ENCODE results near the gene TCF7L1.

TCF7L1 gene

GRCh38 chr2:85184231-85184630, 51.0 kb downstream of the TCF7L1 start:
- H3K4me1 ChIP-seq (ENCODE audit: low read length): peaks cover 4% of the 10 kb centered on the region; the same call in 1 of the 2 replicates
- no peaks in the 10 kb centered on the region for H3K79me2 ChIP-seq (ENCODE audit: low read length)
- H3K4me2 ChIP-seq (ENCODE audit: low read length): no peak overlapping the region
- no peaks in the 10 kb centered on the region for H4K20me1 ChIP-seq (ENCODE audit: insufficient read depth, low read length)
- no peaks in the 10 kb centered on the region for H3K36me3 ChIP-seq (replicated peaks; ENCODE audit: low read depth, low read length)
- H3K27ac ChIP-seq (ENCODE audit: low read length): no peak overlapping the region
- H3K9ac ChIP-seq (ENCODE audit: low read length): no peak overlapping the region
- no peak overlapping the region for H2AFZ ChIP-seq (ENCODE audit: low read depth, low read length)
- no peaks in the 10 kb centered on the region for H3K9me3 ChIP-seq (ENCODE audit: insufficient read depth, low read length)
- TF ChIP-seq CTCF (IDR thresholded peaks at IDR 0.05; ENCODE audit: low read depth, low read length): no peak
- no peak for TF ChIP-seq EZH2phosphoT487 (IDR thresholded peaks at IDR 0.05; ENCODE audit: low read depth)
- peaks cover 8% of the 10 kb centered on the region; the same call in 1 of the 2 replicates for H3K27me3 ChIP-seq (ENCODE audit: low read depth, low read length)
- H3K4me3 ChIP-seq (ENCODE audit: low read length): no peak overlapping the region

GRCh38 chr2:85184990-85185389, 51.8 kb downstream of the TCF7L1 start:
- H3K79me2 ChIP-seq (ENCODE audit: low read length): no peaks in the 10 kb centered on the region
- no peak overlapping the region for H3K4me3 ChIP-seq (ENCODE audit: low read length)
- no peak overlapping the region for H3K27ac ChIP-seq (ENCODE audit: low read length)
- H3K36me3 ChIP-seq (replicated peaks; ENCODE audit: low read depth, low read length): no peaks in the 10 kb centered on the region
- H3K4me1 ChIP-seq (ENCODE audit: low read length): peaks cover 4% of the 10 kb centered on the region; the same call in 1 of the 2 replicates
- H3K4me2 ChIP-seq (ENCODE audit: low read length): no peak overlapping the region
- H2AFZ ChIP-seq (ENCODE audit: low read depth, low read length): no peak overlapping the region
- H3K27me3 ChIP-seq (ENCODE audit: low read depth, low read length): peaks cover 8% of the 10 kb centered on the region; the same call in 1 of the 2 replicates
- H3K9me3 ChIP-seq (ENCODE audit: insufficient read depth, low read length): no peaks in the 10 kb centered on the region
- no peaks in the 10 kb centered on the region for H4K20me1 ChIP-seq (ENCODE audit: insufficient read depth, low read length)
- TF ChIP-seq CTCF (IDR thresholded peaks at IDR 0.05; ENCODE audit: low read depth, low read length) (no peak), EZH2phosphoT487 (IDR thresholded peaks at IDR 0.05; ENCODE audit: low read depth) (no peak)
- H3K9ac ChIP-seq (ENCODE audit: low read length): no peak overlapping the region

GRCh38 chr2:85185431-85185940, 52.3 kb downstream of the TCF7L1 start:
- no peaks in the 10 kb centered on the region for H3K9me3 ChIP-seq (ENCODE audit: insufficient read depth, low read length)
- H3K4me1 ChIP-seq (ENCODE audit: low read length): peaks cover 4% of the 10 kb centered on the region; the same call in 1 of the 2 replicates
- H3K4me3 ChIP-seq (ENCODE audit: low read length): no peak overlapping the region
- no peak overlapping the region for H3K27ac ChIP-seq (ENCODE audit: low read length)
- no peak overlapping the region for H3K9ac ChIP-seq (ENCODE audit: low read length)
- no peak overlapping the region for H2AFZ ChIP-seq (ENCODE audit: low read depth, low read length)
- H3K4me2 ChIP-seq (ENCODE audit: low read length): no peak overlapping the region
- H3K27me3 ChIP-seq (ENCODE audit: low read depth, low read length): peaks cover 8% of the 10 kb centered on the region; the same call in 1 of the 2 replicates
- H4K20me1 ChIP-seq (ENCODE audit: insufficient read depth, low read length): no peaks in the 10 kb centered on the region
- TF ChIP-seq CTCF (IDR thresholded peaks at IDR 0.05; ENCODE audit: low read depth, low read length) (no peak), EZH2phosphoT487 (IDR thresholded peaks at IDR 0.05; ENCODE audit: low read depth) (no peak)
- H3K36me3 ChIP-seq (replicated peaks; ENCODE audit: low read depth, low read length): no peaks in the 10 kb centered on the region
- H3K79me2 ChIP-seq (ENCODE audit: low read length): no peaks in the 10 kb centered on the region

- Histone ChIP-seq H3K36me3 (replicated peaks; ENCODE audit: low read depth, low read length) (no peaks in the 10 kb centered on the region), H3K4me3 (ENCODE audit: low read length) (no peak overlapping the region), H3K79me2 (ENCODE audit: low read length) (no peaks in the 10 kb centered on the region), H3K9me3 (ENCODE audit: insufficient read depth, low read length) (no peaks in the 10 kb centered on the region), H3K9ac (ENCODE audit: low read length) (no peak overlapping the region), H2AFZ (ENCODE audit: low read depth, low read length) (no peak overlapping the region), H3K4me1 (ENCODE audit: low read length) (peaks cover 4% of the 10 kb centered on the region; the same call in 1 of the 2 replicates), H3K4me2 (ENCODE audit: low read length) (no peak overlapping the region), H4K20me1 (ENCODE audit: insufficient read depth, low read length) (no peaks in the 10 kb centered on the region), H3K27ac (ENCODE audit: low read length) (no peak overlapping the region), H3K27me3 (ENCODE audit: low read depth, low read length) (peaks cover 8% of the 10 kb centered on the region; the same call in 1 of the 2 replicates)
- TF ChIP-seq CTCF (IDR thresholded peaks at IDR 0.05; ENCODE audit: low read depth, low read length) (no peak), EZH2phosphoT487 (IDR thresholded peaks at IDR 0.05; ENCODE audit: low read depth) (no peak)
Observed at GRCh38 chr2:85187069-85187468, 53.9 kb downstream of the TCF7L1 start.
